ENCODE data around the gene ABAT.
A peak's percentile ranks its signal among the peaks of the same experiment; 100 is the strongest.

ABAT gene

DNA sequence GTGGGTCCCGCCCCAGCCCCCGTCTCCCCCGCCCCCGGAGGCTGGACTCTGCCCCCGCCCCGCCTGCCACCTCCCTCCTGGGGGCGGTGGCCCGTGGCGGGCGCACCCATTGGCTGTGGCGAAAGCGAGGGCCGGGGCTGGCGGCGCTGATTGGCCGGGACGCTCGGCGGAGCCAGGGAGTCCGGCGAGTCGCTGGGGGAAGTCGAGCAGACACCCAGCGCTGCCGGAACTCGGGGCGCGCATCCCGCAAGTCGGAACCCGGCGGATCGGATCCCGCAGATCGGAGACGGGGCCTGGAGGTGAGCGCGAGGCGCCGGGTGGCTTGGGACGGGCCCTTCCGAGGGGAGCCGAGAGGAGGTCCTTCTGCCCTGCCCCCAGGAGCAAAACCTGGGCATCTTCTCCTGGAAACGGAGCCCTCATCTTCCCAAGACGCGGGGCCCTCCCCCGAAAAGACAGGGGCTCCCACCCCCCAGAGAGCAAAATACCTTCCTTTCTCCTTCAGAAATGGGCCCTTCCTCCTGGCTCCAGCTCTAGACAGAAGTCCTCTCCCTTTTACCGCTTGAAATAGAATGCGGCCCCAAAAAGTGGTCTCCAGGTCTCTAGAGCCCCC, at the start of gene ABAT:
Gene ABAT (plus strand): TSS at position 205 of the 610 bp plus-strand sequence. CDS start 61,123 bp downstream, outside the sequence.
- Histone ChIP-seq H3K27me3 (no peaks in the 10 kb centered on the region), H3K27ac (peak within 1 kb of the TSS; percentile 39 to 66), H3K9me3 (no peaks in the 10 kb centered on the region), H3K4me3 (peak within 1 kb of the TSS; percentile 70 to 71), H3K4me1 (peaks cover 0 to 17% (median 13%) of the 10 kb centered on the region in 4 donors), H3K36me3 (peaks cover 0 to 6% (median 0%) of the 10 kb centered on the region in 3 donors)
- DNase-seq = peak; percentile 89 to 94
- intact Hi-C loops (cut with DNase I; ENCODE audit: low total_unique reads) = loop anchor here (5.0 to 10.0 kb wide), 3 partner anchors 120 to 410 kb away; partner anchors contain the start of genes CARHSP1, PMM2 and TMEM186
- TF ChIP-seq, protein P1, sequence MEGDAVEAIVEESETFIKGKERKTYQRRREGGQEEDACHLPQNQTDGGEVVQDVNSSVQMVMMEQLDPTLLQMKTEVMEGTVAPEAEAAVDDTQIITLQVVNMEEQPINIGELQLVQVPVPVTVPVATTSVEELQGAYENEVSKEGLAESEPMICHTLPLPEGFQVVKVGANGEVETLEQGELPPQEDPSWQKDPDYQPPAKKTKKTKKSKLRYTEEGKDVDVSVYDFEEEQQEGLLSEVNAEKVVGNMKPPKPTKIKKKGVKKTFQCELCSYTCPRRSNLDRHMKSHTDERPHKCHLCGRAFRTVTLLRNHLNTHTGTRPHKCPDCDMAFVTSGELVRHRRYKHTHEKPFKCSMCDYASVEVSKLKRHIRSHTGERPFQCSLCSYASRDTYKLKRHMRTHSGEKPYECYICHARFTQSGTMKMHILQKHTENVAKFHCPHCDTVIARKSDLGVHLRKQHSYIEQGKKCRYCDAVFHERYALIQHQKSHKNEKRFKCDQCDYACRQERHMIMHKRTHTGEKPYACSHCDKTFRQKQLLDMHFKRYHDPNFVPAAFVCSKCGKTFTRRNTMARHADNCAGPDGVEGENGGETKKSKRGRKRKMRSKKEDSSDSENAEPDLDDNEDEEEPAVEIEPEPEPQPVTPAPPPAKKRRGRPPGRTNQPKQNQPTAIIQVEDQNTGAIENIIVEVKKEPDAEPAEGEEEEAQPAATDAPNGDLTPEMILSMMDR (IDR thresholded peaks at IDR 0.05) = no peak

DNA sequence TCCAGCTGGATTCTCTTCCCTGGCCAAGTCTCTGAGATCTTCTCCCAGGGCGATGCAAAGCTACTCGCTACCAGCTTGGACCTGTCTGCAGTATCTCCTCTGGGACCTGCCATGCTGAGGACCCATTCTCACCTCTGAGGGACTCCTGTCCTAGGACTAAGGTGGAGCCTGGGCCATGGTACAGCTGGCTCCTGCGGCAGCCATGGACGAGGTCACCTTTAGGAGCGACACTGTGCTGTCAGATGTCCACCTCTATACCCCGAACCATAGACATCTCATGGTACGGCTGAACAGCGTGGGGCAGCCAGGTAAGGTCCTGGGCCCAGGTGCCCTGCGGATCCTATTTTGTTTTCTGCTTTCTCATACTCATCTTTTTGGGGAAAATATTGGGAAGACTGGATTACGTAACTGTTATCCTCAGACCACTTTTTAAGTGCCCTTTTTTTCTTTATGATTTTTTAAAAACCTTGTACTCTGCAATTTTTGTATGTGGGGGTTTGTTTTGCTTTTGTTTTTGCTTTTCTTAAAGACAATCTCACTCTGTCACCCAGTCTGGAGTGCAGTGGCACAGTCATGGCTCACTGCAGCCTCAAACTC, 48.8 kb upstream of the ABAT start:
- no peaks in the 10 kb centered on the region for H3K9me3 ChIP-seq
- H3K27me3 ChIP-seq = no peaks in the 10 kb centered on the region
- DNase-seq = no peak
- peaks cover 50 to 59% (median 52%) of the 10 kb centered on the region in 3 donors for H3K36me3 ChIP-seq
- intact Hi-C loops (cut with DNase I; ENCODE audit: low total_unique reads) = no loop called here
- TF ChIP-seq, protein P1 (IDR thresholded peaks at IDR 0.05) = no peak
- no peak overlapping the region for H3K4me3 ChIP-seq
- H3K27ac ChIP-seq = no peak overlapping the region
- peaks cover 0 to 19% (median 11%) of the 10 kb centered on the region in 4 donors for H3K4me1 ChIP-seq

DNA sequence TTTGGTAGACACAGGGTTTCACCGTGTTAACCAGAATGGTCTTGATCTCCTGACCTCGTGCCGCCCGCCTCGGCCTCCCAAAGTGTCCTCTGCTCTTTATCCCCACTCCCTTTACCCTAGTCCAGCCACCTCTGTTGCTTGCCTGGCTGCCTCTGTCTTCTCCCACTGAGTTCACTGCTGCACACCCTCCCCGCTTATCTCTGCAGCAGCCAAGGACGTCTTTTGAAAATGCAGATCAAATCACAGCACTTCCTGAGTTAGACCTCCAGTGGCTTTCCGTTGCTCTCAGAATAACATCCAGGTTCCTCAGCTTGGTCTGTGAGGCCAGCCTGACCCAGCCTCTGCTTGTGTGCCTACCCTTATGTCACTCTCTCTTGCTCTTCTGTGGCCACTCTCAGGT, 47.5 kb upstream of the ABAT start:
- no peak overlapping the region for H3K27ac ChIP-seq
- TF ChIP-seq, protein P1 (IDR thresholded peaks at IDR 0.05) = no peak

DNA sequence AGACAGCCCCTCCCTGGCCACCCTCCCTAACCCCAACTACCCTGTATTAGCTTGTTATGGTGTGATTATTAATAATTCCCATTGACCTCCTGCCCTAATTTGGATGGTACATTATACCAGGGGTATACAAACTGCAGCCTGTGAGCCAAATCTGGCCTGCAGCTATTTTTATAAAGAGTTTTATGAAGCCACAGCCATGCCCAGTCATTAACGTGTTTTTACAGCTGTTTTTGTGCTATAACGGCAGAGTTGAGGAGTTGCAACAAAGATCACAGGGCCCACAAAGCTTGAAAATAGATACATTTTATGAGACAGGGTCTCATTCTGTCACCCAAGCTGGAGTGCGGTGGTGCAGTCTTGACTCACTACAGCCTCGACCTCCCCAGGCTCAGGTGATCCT, 47.0 kb upstream of the ABAT start:
- Histone ChIP-seq H3K36me3 (peaks cover 54 to 78% (median 66%) of the 10 kb centered on the region in 3 donors), H3K27ac (no peak overlapping the region), H3K9me3 (no peaks in the 10 kb centered on the region), H3K27me3 (no peaks in the 10 kb centered on the region), H3K4me3 (no peak overlapping the region), H3K4me1 (peaks cover 0 to 15% (median 8%) of the 10 kb centered on the region in 4 donors)
- intact Hi-C loops (cut with DNase I; ENCODE audit: low total_unique reads) = no loop called here
- no peak for DNase-seq
- TF ChIP-seq, protein P1 (IDR thresholded peaks at IDR 0.05) = no peak

More for the DNA sequence above, 47.5 kb upstream of the ABAT start:
- no peak for DNase-seq
- intact Hi-C loops (cut with DNase I; ENCODE audit: low total_unique reads) = no loop called here
- no peaks in the 10 kb centered on the region for H3K27me3 ChIP-seq
- H3K4me1 ChIP-seq = peaks cover 0 to 19% (median 11%) of the 10 kb centered on the region in 4 donors
- no peaks in the 10 kb centered on the region for H3K9me3 ChIP-seq
- H3K4me3 ChIP-seq = no peak overlapping the region
- peaks cover 54 to 73% (median 61%) of the 10 kb centered on the region in 3 donors for H3K36me3 ChIP-seq

DNA sequence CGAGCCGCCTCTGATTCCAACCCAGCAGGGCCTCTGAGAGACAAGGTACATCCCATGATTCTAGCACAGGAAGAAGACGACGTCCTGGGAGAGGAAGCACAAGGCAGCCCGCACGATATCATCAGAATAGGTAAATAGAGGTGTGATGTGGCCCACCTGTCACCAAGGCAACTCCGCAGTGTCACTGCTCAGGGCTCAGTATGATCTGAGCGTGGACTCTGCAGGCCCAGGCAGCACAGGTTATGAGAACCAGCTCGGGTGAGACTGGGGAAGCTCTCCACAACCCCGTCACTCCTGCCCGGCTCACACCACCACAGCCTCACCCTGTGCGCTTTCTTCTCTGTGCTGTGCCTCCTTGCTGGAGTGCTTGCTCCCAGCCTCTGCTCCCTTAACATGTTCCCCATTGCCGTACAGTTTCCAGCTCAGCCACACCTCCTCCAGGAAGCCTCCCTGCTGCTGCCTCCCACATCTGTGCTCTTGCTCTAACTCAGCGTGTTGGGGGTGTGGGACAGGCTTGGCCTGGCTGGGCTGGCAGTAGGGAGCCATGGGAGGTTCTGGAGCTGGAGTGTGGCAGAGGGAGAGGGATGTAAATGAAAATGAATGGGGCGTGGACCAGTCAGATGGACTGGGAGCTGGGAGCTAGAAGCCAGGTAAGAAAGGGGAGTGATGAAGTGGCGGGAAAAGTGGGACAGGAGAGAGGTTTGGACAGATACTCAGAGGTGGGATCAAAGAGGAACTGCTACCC, 45.3 kb upstream of the ABAT start:
- Histone ChIP-seq H3K4me3 (no peak overlapping the region), H3K4me1 (no peaks in the 10 kb centered on the region), H3K9me3 (no peaks in the 10 kb centered on the region), H3K36me3 (peaks cover 54 to 91% (median 82%) of the 10 kb centered on the region in 3 donors), H3K27ac (no peak overlapping the region), H3K27me3 (no peaks in the 10 kb centered on the region)
- DNase-seq = no peak
- intact Hi-C loops (cut with DNase I; ENCODE audit: low total_unique reads) = no loop called here
- TF ChIP-seq, protein P1 (IDR thresholded peaks at IDR 0.05) = no peak

All from tibial artery (tissue), 4 donors.